Transverse colon (tissue), 4 donors: ENCODE measurements around the gene UGT3A1. TPM values are rescaled to one million over a fixed set of nuclear protein-coding genes. Genes with fewer than 3 reads are reported as not detected.

ENCODE experiments used
- DNase-seq: peaks from one replicate; pipeline ENCODE4 v3.0.0-alpha.2; 2019
- H3K27ac ChIP-seq, 4 donors: fragments of 200-600 bp; sonication (generic); 2 replicates each; pipeline ENCODE4 v1.5.1; 2016 to 2018; ENCODE audit warnings: inconsistent platforms in 4 of 4
- H3K27me3 ChIP-seq: fragments of 200-600 bp; sonication (generic); 2 replicates; pipeline ENCODE4 v1.5.1; 2017; ENCODE audit warnings: inconsistent platforms
- H3K36me3 ChIP-seq, 4 donors: fragments of 200-600 bp; sonication (generic); 2 replicates each; pipeline ENCODE4 v1.5.1; 2017 to 2019; ENCODE audit warnings: inconsistent platforms in 4 of 4
- H3K4me1 ChIP-seq, 4 donors: fragments of 200-600 bp; sonication (generic); 2 replicates each; pipeline ENCODE4 v1.5.1; 2017 to 2020; ENCODE audit warnings: inconsistent platforms in 4 of 4
- H3K4me3 ChIP-seq, 4 donors: fragments of 200-600 bp; sonication (generic); 1 replicate in 1 of 4; 2 replicates in 3 of 4; pipeline versions ENCODE4 v1.5.1 to v1.6.1; 2017 to 2019; ENCODE audit warnings: inconsistent platforms in 4 of 4
- H3K9me3 ChIP-seq, 2 donors: fragments of 200-600 bp; sonication (generic); 2 replicates each; pipeline ENCODE4 v1.5.1; 2017 to 2019; ENCODE audit warnings: inconsistent platforms in 2 of 2
- CTCF ChIP-seq, 5 experiments: fragments of 200-600 bp in 3 of 5; fragments of 450-650 bp in 2 of 5; sonication (generic) in 3 of 5; IDR thresholded peaks; 1 replicate in 2 of 5; 2 replicates in 3 of 5; pipeline ENCODE4 v1.5.1; 2016 to 2017; ENCODE audit warnings: antibody characterized with exemption in 5 of 5, inconsistent platforms in 3 of 5, mild to moderate bottlenecking in 2 of 5, moderate library complexity in 1 of 5
- EP300 ChIP-seq: sonication (generic); formaldehyde crosslinking; IDR thresholded peaks from one replicate; pipeline ENCODE4 v1.6.1; 2017; ENCODE audit warnings: antibody characterized with exemption, low read depth
- POLR2A ChIP-seq: fragments of 450-650 bp; IDR thresholded peaks from one replicate; pipeline ENCODE4 v1.6.1; 2016; ENCODE audit warnings: antibody characterized with exemption, mild to moderate bottlenecking, moderate library complexity
- POLR2AphosphoS5 ChIP-seq, 3 donors: sonication (generic); formaldehyde crosslinking; IDR thresholded peaks; one replicate each; pipeline ENCODE4 v1.6.1; 2016; ENCODE audit warnings: antibody characterized with exemption in 3 of 3
- WGBS, 2 donors: methylation state at CpG; one replicate each; pipeline ENCODE4 v1.1.5; 2018; ENCODE audit warnings: low coverage in 1 of 2; 5-methylcytosine and 5-hydroxymethylcytosine counted together
- in situ Hi-C, 4 donors: fragments of 200-750 bp; cut with MboI; loops; one replicate each; pipeline versions ENCODE4 v1.15.0 to v1.15.1; 2017; ENCODE audit warnings: low sequenced_read_pairs in 3 of 4, low pct_ligation_motif_present in 1 of 4, low pct_unique_long_range_greater_than_20kb in 1 of 4
- intact Hi-C: fragments of 100-400 bp; cut with DNase I; formaldehyde crosslinking; loops from one replicate; pipeline ENCODE4 v1.15.1; 2023; ENCODE audit warnings: low total_unique reads
- total RNA-seq, 4 donors: library from RNA; depleted of rRNA; stranded (reverse); fragments of >200 nt; gene quantifications; one replicate each; pipeline ENCODE4 v1.1.0, GENCODE V29; 2016

Gene UGT3A1
- total RNA-seq, 4 donors from 2014 or later: not detected

GRCh38 chr5:35922468-35922867, 68.7 kb downstream of the UGT3A1 start:
- no peak overlapping the region for H3K27ac ChIP-seq
- intact Hi-C loops: loop anchor here (10.0 kb wide), 1 partner anchor 148 kb away; no protein-coding TSS in a partner anchor
- TF ChIP-seq POLR2AphosphoS5 (IDR thresholded peaks at IDR 0.05) (no peak), POLR2A (no peak), CTCF (IDR thresholded peaks at IDR 0.05) (no peak), EP300 (no peak)
- 80 to 81% methylated on average over 5 to 7 of the region's 7 CpGs for WGBS, 2 donors
- peaks cover 19% of the 10 kb centered on the region for H3K27me3 ChIP-seq
- DNase-seq: no peak
- H3K4me3 ChIP-seq: no peak overlapping the region
- peaks cover 0 to 9% (median 4%) of the 10 kb centered on the region in 4 donors for H3K4me1 ChIP-seq
- no peaks in the 10 kb centered on the region for H3K36me3 ChIP-seq
- in situ Hi-C loops: loop anchor here in 2 of 4 donors (10.0 to 25.0 kb wide), 4 partner anchors 148 to 828 kb away; no protein-coding TSS in a partner anchor
- H3K9me3 ChIP-seq: no peaks in the 10 kb centered on the region

- H3K27me3 ChIP-seq: peaks cover 19% of the 10 kb centered on the region
- in situ Hi-C loops: loop anchor here in 2 of 4 donors (10.0 to 25.0 kb wide), 4 partner anchors 147 to 827 kb away; no protein-coding TSS in a partner anchor
- DNase-seq: no peak
- H3K36me3 ChIP-seq: no peaks in the 10 kb centered on the region
- H3K4me3 ChIP-seq: no peak overlapping the region
- H3K9me3 ChIP-seq: no peaks in the 10 kb centered on the region
- H3K27ac ChIP-seq: no peak overlapping the region
- intact Hi-C loops: loop anchor here (10.0 kb wide), 1 partner anchor 147 kb away; no protein-coding TSS in a partner anchor
- WGBS, 2 donors: 72 to 78% methylated on average over 5 of the region's 5 CpGs
- no peak for TF ChIP-seq EP300
- TF ChIP-seq POLR2A: no peak
- TF ChIP-seq CTCF (IDR thresholded peaks at IDR 0.05): no peak
- no peak for TF ChIP-seq POLR2AphosphoS5 (IDR thresholded peaks at IDR 0.05)
- H3K4me1 ChIP-seq: peaks cover 0 to 9% (median 4%) of the 10 kb centered on the region in 4 donors
These were observed 69.3 kb downstream of the UGT3A1 start for GRCh38 chr5:35921930-35922329.

- 79% methylated on average over 11 of the region's 11 CpGs; no CpG with 5 or more reads in 1 of the 2 donors for WGBS, 2 donors
- in situ Hi-C loops (loop anchor here in 2 of 4 donors (10.0 to 25.0 kb wide), 4 partner anchors 146 to 826 kb away; no protein-coding TSS in a partner anchor), intact Hi-C loops (loop anchor here (10.0 kb wide), 1 partner anchor 146 kb away; no protein-coding TSS in a partner anchor)
- H3K36me3 ChIP-seq: no peaks in the 10 kb centered on the region
- no peak for TF ChIP-seq POLR2AphosphoS5 (IDR thresholded peaks at IDR 0.05)
- no peak for TF ChIP-seq EP300
- TF ChIP-seq CTCF (IDR thresholded peaks at IDR 0.05): no peak
- TF ChIP-seq POLR2A: no peak
- H3K27me3 ChIP-seq: peaks cover 19% of the 10 kb centered on the region
- H3K27ac ChIP-seq: no peak overlapping the region
- H3K4me1 ChIP-seq: peaks cover 0 to 9% (median 4%) of the 10 kb centered on the region in 4 donors
- H3K9me3 ChIP-seq: no peaks in the 10 kb centered on the region
- DNase-seq: no peak
- no peak overlapping the region for H3K4me3 ChIP-seq
These were observed 70.3 kb downstream of the UGT3A1 start for GRCh38 chr5:35920890-35921289.

GRCh38 chr5:35919191-35919590, 72.0 kb downstream of the UGT3A1 start:
- H3K36me3 ChIP-seq: no peaks in the 10 kb centered on the region
- H3K27ac ChIP-seq: no peak overlapping the region
- no peak overlapping the region for H3K4me3 ChIP-seq
- in situ Hi-C loops (loop anchor here in 2 of 4 donors (25.0 kb wide), 2 partner anchors 257 to 282 kb away; no protein-coding TSS in a partner anchor), intact Hi-C loops (no loop called here)
- no peaks in the 10 kb centered on the region for H3K9me3 ChIP-seq
- TF ChIP-seq EP300: no peak
- no peak for TF ChIP-seq CTCF (IDR thresholded peaks at IDR 0.05)
- no peak for TF ChIP-seq POLR2AphosphoS5 (IDR thresholded peaks at IDR 0.05)
- no peak for TF ChIP-seq POLR2A
- peaks cover 5% of the 10 kb centered on the region for H3K27me3 ChIP-seq
- H3K4me1 ChIP-seq: no peaks in the 10 kb centered on the region
- DNase-seq: no peak
- WGBS, 2 donors: 30 to 53% methylated on average over 3 to 4 of the region's 4 CpGs
